ENCODE results near the gene SDF4.
"Not testable (repeated sequence)": the region's sequence is repeated elsewhere in the genome, so short reads cannot be mapped to it uniquely, and the experiment has no call there.

SDF4 gene

GRCh38 chr1:1259119-1259488 lies 27.3 kb upstream of the SDF4 start:
- DNase-seq: no peak

DNA sequence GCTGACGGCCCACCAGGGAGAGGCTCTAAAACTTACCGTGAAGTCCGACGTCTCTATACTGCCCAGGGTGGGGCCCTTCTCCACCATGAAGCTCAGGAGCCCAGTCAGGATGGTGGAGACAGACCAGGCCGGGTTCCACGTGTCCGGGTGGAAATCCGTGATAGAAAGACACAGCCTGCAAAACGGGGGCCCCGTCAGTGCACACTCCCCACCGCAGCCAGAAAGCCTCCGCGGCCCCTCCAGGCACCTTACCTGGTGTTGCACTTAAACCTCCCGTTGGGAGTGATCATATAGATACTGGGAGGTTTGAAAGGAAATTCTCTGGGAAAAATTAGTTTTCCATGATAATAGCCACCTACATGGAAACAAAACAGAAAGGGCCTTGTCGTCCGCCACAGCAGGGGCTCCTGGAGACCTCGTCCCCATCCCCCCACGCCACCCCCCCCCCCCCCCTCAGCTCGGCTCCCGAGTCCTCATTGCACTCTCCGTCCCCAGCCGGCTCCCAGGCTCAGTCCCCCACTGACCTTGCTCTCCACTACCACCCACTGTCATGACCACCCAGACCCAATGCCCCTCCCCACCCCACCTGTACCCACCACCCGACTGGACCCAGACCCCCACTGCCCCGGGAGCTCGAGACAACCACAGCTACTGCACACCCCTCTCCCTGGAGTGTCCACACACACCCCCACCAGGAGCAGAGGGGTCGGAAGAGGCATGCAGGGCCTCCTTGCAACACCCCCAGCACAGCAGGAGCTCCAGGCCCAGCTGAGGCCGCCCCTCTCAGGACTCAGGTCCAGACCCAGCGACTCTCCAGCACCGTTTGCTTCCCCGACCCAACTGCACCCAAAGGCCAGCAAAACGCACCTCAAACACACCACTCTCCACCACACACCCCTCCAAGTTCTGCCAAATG lies 25.4 kb upstream of the SDF4 start:
- no peak for DNase-seq

DNA sequence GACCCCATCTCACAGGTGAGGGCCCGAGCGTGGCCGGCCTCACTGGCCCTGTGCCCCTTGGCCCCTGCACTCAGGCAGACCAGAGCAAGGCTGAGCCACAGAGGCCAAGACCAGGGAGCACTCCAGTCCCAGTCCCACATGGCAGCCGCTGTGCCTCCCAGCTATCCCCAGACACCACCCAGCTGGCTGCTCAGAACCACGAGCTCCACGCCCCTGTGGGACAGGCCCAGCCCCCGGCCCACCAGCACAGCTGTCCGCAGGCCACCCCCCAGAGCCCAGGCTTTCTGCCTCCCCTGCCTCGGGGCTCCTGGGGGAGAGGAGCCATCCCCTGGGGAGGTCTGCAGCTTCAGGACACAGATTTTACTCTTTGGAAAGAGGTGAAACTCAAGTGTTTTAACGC lies 23.8 kb upstream of the SDF4 start:
- DNase-seq: no peak

- no peak for DNase-seq
Observed at GRCh38 chr1:1255078-1255477, 23.3 kb upstream of the SDF4 start.

DNA sequence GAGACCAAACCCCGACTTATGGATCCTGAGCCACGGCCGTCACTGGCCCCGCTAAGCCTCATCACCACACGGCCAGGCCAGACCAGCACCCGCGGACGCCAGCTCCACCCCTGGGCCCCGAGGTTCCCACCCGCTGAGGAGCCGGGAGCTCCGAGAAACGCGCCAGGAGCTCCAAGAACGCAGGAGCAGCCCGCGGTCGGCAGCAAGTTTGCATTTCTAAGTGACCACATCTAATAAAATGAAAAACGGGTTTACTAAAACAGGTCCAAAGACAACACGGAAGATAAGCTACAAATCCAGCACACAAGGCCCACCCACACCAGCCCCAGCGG lies 22.8 kb upstream of the SDF4 start:
- no peak for DNase-seq

DNA sequence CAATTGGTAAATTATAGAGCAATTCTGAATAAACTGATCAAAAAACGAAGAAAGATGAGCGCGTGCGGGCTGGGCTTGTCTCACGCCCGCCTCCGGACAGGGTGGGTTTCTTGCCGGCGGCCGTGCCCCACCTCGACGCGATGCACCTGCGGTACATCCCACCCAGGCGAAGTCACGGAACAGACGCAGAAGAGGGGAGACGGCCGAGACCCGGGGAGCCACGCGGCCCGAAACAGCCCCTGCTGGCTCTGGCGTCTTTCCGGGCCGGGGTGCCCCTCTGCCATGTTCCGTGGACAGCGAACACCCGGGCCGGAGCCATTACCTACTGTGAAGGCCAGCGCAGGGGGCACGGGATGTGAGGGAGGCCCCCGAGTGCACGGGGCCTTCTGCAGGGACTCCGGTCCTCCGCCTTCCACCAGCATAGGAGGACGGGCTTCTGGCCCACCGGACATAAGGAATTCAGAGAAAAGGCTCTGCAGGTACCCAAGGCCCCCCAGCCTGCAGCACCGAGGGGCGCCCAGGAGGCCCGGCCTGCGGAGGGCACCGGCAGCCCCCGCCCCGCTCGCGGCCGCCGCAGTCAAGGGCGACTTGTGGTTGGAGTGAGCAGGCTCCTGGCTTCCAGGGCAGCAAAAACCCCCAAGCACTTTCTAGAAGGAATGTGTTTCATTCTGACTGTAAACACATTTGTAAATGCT lies 22.3 kb upstream of the SDF4 start:
- DNase-seq: no peak

- no peak for DNase-seq
Observed at GRCh38 chr1:1253314-1253713, 21.5 kb upstream of the SDF4 start.

DNA sequence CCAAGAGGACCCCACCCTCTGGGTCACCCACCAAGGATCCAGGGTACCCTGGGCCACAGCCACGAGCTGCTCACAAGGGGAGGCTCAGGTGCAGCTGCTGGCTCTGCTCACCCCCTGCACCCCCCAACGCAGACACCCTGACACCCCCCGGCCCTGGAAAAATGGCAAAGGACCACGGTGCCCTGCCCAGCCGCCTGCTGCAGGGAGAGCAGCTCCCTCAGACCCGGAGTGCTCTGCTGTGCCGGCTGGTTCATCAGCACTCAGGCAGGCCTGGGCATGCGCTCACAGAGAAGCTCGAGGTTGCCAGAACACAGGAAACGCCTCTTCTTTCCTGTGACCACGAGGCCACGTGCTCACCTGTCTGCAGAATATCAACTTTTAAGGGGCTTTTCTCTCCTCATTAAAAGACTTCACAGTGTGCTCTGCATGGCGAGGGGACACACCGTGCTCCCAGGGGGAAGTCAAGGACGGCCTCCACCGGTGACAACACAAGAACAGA lies 19.0 kb upstream of the SDF4 start:
- no peak for DNase-seq

DNA sequence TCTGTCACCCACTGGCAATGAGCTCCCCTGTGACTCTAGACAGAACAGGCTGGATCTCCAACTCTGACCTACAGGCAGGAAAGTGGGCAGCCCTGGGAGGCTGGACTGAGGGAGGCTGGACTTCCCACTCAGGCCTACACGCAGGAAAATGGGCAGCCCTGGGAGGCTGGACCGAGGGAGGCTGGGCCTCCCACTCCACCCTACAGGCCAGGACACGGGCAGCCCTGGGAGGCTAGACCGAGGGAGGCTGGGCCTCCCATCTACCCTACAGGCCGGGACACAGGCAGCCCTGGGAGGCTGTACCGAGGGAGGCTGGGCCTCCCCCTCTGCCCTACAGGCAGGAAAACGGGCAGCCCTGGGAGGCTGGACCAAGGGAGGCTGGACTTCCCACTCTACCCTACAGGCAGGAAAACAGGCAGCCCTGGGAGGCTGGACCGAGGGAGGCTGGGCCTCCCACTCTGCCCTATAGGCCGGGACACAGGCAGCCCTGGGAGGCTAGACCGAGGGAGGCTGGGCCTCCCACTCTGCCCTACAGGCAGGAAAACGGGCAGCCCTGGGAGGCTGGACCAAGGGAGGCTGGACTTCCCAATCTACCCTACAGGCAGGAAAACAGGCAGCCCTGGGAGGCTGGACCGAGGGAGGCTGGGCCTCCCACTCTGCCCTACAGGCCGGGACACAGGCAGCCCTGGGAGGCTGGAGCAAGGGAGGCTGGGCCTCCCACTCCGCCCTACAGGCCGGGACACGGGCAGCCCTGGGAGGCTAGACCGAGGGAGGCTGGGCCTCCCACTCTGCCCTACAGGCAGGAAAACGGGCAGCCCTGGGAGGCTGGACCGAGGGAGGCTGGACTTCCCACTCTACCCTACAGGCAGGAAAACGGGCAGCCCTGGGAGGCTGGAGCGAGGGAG lies 16.5 kb upstream of the SDF4 start:
- not testable (repeated sequence) for DNase-seq

- no peak for DNase-seq
Observed at GRCh38 chr1:1247341-1247913, 15.6 kb upstream of the SDF4 start.

DNA sequence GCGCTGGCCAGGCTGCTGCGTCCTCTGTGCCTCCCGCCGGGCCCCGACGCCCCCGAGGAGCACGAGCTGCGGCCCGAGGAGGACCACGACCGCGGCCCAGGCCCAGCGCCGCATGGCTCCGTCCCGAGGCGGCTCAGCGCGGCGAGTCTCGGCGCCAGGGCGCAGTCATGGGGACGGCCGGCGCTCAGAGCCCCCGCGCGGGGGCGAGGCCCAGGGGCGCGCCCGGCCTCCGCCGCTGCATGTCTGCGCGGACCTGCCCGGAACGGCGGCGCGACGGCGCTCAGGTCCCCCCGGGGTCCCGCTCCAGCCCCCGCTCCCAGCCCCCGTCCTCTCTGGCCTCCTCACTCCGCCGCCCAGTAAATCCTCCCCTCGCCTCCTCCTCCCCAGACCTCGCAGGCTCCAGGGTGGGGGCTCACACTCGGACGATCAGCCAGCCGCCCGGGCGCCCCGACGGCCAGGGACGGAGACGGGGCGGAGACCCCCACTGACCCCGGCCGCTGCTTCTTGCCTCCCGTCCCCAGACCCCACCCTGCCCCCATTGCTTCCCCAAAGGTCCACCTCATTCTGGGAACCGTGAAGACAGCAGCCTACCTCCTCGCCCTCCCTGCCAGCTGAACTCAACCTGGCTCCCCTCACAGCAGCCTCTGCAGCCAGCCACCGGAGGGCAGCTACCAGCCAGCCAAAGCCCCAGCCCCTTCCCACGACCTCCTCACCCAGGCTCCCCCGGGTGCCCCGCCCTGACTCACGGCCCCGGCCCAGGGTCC lies 15.0 kb upstream of the SDF4 start, which contains the start of gene C1QTNF12:
TSS of gene C1QTNF12 (minus strand) at position 146 of the 764 bp plus-strand sequence. CDS start at position 114, 32 bp downstream.
- DNase-seq: peak in 2 of 3 donors; percentile 18 to 43

DNA sequence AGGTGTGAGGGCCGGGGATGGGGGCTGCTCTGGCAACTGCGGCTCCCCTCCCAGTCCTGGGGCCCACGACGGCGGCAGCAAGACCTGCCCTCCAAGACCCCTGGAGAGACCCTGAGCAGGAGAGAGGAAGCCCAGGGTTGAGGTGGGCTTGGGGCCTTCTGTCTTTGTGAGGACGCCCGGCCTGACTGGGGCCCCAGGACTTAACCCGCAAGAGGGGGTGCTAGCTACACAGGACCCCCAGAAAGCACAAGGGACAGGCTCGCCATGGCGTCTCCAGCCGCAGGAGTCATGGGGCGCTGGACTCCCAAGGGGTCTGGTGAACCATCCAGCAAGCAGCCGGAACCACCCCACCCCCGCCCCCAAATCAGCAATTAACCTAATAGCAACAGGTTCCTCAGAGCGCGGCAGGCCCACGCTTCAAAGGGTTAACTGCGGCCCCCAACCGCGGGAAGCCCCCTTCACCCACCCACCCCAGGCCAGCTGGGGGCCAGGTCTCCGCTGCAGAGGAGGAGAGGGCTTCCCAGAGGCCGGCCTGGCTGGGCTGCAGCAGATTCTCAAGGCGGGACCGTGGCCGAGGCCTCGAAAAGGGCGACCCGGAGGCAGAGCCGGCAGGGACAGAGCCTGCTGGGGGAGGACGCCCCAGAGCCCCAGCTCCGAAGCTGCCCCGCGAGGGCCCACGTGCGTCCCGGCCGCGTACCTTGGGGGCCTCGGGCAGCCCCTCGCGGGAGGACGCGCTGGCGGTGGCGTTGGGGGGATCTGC lies 14.2 kb upstream of the SDF4 start:
- no peak for DNase-seq

DNA sequence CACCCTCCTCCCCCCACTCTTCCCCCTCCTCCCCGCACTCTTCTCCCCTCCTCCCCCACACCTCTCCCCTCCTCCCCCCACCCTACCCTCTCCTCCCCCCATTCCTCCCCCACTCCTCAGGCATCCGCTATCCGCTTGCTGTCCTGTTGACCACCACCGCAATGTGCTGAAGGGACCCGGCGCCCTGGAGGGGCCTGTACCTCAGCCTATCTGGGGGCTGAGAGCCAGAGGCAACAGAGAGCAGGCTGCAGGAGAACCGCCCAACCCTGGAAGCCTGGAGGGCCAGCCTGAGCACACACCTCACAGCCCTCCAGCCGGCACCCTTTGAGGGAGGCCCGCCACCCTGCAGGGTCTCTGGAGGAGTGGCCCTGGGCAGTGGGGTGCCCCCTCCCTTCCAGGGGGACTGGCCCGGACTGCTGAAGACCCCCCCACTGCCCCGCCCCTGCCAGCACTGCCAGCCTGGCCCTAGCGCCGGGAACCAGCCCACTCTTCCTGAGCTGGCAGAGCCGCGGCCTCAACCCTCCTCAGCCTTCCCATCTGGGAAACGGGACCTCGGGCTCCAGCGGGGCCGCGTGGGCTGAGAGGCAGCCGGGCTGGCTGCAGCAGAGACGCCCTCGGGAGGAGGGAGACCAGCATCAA lies 13.5 kb upstream of the SDF4 start:
- no peak for DNase-seq

DNA sequence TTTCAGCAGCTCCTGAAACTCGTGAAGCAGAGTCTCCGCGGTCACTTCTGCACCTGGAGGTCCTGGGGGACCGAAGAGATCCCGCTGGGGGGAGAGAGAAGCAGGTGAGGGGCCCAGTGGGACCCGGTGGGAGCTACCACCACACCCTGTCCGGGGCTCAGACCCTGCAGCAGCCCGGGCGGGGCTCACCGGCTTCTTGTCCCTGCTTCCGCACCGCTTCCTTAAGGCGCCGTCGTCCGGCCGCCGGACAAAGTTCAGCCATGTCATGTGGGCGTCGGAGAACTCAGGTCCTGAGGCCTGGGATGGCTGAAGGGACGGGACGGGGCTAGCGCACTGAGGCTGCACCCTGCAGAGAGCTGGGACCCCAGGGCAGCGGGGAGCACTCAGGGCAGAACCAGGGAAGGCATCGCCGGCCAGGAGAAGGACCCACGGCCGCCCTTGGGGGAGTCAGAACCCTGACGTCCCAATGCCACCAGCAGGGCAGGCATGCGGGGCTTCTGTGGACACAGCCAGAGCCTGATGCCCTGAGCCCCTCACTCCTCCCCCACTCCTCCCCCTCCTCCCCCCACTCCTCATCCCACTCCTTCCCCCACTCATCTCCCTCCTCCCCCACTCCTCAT lies 12.5 kb upstream of the SDF4 start:
- no peak for DNase-seq

DNA sequence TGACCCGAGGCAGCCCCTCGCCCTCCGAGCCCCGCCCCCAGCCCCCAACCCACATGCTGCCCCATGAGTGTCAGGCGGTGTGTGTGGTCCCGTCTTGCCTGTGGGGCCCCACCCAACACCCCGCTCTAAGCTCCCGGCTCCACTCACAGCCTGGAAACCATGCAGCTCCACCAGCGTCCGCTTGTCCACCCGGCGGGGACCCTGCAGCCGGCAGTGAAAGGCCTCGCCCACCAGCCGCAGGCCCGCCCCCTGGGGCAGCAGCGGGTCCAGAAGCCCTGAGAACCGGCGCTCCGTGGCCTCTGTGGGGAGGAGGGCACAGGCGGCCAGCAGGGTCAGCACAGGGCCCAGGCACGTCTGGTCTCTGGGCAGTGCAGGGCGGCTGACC lies 12.0 kb upstream of the SDF4 start:
- DNase-seq: no peak

DNA sequence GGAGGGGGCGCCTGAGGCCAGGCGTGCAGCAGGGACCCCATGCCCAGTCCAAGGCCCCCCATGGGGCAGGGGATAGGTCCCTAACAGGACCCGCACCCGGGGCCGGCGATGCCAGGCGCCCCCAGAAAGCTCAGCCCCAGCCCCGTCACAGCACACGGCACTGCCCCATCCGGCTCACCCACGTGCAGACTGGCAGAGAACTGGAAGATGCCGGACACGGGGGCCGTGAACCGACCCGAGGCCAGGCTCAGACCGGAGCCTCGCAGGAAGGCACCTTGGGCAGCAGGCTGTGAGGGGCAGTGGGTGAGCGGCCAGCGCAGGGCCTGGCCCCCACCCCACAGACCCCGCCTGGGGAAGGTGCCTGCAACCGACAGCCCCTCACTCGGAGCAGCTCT lies 11.5 kb upstream of the SDF4 start:
- DNase-seq: no peak

DNA sequence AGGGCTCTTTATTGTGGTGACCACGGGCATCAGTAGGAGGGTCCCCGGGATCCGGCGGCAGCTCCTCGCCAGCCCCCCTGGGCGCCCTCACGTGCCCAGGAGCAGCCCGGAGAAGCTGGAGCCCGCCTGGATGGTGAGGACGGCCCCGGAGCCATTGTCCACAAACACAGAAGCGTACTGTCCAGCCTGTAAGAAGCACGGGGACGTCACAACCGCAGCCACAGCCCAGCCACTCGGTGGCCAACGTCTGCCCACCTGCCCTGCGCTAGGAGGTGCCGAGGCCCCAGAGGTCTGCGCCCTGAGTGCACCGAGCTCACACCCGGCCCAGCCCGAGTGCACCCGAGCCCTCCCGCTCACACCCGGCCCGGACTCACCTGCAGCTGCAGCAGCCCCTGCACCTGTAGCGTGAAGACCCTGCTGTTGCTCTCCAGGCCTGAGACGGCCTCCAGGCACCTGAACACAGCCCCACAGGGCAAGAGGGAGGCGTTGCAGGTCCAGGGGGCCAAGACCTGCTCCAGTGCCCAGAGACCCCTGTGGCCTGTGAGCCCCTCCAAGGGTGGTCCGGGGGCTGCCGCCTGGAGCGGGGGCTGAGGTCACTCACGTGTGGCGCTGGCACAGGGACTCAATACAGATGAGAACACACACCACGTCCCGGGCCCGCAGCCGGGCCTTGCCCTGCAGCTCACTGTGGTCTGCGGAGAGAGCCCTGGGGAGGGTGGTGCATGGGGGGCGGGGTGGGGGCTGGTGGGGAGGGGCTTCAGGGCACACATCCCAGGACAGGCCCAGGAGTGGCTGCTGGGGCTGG lies 10.9 kb upstream of the SDF4 start:
- no peak for DNase-seq

DNA sequence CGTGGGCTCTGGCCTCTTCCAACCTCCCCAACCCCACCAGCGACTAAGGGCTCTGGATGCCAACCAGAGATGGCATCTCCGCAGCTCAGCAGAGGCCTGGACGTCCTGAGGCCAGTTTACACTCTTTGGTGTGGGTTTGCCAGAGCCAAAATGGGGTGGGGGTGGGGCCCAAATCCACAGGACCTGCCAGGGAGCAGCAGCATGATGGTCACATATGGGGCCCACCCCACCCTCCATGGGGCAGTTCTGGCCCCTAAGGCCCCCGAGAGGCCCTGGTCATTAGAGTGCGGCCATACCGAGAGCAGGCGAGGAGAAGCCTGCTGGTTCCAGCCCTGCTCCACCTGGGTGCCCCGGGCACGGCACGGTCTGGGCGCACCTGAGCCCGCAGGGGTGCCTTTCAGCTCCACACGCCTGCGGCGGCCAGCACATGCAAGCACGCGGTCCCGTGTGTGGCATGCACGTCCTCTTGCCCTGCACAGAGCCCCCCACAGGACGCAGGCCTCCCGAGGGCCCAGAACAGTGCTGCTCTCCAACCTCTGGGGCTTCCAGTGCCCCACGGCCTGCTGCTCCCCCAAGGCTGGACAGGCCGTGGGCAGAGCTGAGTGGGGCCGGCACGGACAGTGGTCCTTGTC lies 9.9 kb upstream of the SDF4 start:
- DNase-seq: no peak
